HS-27A (cell line): ENCODE results near the gene NTN3.
A peak's percentile ranks its signal among the peaks of the same experiment; 100 is the strongest.

Source experiments
- DNase-seq: peaks from one replicate; pipeline ENCODE4 v3.0.0-alpha.2; 2012; ENCODE audit warnings: low read depth, missing footprints

The NTN3 gene

GRCh38 chr16:2514333-2515179 is 43.5 kb downstream of the NTN3 start:
- DNase-seq = no peak

GRCh38 chr16:2515180-2515851 is 44.2 kb downstream of the NTN3 start:
- no peak for DNase-seq

DNA sequence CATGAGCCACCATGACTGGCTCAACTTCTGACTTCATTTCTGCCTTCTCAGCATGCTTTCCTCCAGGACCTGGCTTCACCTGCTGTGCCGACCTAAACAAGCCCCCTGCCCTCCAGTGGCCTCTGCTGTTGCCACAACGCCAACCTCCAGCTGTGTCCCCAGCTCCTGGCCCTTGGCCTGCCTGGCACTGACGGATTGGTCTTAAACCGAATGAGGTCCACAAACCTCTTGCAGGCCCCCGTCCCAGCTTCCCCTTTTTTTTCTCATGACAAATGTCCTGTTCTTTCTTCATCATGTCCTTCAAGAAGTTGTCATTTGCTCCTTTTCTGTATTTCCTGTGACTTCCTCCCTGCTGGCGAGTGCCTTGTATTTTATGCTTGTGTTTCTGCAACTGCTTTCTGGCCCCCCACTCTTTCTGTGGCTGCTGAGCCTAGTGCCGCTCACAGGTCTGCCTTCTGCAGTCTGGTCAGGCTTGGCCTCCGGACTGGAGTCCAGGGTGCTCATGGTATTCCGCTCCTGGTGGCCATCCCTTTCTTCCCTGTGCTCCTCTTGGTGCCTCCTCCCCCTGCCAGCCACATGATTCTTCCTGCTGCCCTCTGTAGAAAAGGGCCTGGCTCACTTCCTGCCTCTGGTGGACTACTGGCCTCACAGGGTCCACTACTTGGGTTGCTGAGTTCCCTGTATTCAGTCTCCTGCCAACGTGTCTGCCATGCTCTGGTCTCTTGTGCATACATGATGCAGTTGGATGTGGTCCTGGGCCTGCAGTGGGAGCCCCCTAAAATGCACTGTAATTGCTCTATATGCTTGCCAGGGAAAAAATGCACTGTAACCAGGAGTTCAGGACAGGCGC is 45.5 kb downstream of the NTN3 start:
- no peak for DNase-seq

GRCh38 chr16:2517954-2518605 is 47.0 kb downstream of the NTN3 start:
- DNase-seq = no peak

DNA sequence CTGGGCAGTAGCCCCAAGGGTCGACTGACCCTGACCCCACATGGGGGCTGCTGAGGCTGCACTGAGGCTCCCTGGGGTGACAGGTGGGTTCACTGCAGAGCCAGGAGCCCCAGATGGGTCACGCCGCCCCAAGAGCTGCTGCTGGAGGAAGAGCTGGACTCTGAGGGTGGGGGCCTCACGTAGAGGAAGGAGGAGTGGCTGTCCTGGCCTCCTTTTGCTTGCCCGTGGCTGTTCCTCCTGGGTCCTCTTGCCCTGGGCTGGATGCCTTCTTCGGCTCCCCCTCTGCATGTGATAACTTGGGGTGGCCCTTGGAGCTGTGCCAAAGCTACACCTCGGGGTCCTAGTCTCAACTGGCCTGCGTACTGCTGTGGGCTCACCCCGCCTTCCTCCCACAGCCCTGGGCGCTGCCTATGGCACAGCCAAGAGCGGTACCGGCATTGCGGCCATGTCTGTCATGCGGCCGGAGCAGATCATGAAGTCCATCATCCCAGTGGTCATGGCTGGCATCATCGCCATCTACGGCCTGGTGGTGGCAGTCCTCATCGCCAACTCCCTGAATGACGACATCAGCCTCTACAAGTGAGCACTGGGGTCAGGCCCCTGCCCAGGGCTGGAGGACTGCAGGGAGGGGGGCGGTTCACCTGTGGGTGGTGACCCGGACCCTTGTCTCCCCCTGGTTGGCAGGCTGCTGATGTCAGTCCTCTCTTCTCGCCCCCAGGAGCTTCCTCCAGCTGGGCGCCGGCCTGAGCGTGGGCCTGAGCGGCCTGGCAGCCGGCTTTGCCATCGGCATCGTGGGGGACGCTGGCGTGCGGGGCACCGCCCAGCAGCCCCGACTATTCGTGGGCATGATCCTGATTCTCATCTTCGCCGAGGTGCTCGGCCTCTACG is 48.0 kb downstream of the NTN3 start:
- DNase-seq = no peak

DNA sequence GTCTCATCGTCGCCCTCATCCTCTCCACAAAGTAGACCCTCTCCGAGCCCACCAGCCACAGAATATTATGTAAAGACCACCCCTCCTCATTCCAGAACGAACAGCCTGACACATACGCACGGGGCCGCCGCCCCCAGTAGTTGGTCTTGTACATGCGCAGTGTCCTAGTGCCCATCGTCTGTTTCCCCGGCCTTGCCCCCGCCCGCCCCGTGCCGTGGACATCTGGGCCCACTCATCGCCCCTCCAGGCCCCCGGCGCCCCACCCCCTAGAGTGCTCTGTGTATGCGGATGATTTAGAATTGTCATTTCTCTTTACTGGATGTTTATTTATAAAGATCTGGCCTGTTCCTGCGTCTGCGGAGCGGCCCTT is 48.6 kb downstream of the NTN3 start:
- DNase-seq = no peak

- peak; percentile 51 for DNase-seq
Observed at GRCh38 chr16:2520097-2520783, 49.1 kb downstream of the NTN3 start, which contains the start of gene AMDHD2. Gene AMDHD2 (plus strand): TSS chr16:2520371. CDS start chr16:2520459, 88 bp downstream.

- DNase-seq = no peak
Observed at GRCh38 chr16:2520784-2521531, 49.9 kb downstream of the NTN3 start.
